HG03064 (cell line): ENCODE measurements around the gene TMEM220.
"Not testable (repeated sequence)": the region's sequence is repeated elsewhere in the genome, so short reads cannot be mapped to it uniquely, and the experiment has no call there.

Experiments used
- ATAC-seq: cut with Tn5 transposase; IDR thresholded peaks from one replicate; pipeline ENCODE4 v1.9.1; 2021; ENCODE audit warnings: low read depth; ENCODE audit not compliant: unreplicated experiment

TMEM220 gene

GRCh38 chr17:10731408-10731879 lies 1.6 kb upstream of the TMEM220 start:
- ATAC-seq, result no peak

- ATAC-seq, result not testable (repeated sequence)
Measured at GRCh38 chr17:10730247-10730646, 424 bp upstream of the TMEM220 start.

DNA sequence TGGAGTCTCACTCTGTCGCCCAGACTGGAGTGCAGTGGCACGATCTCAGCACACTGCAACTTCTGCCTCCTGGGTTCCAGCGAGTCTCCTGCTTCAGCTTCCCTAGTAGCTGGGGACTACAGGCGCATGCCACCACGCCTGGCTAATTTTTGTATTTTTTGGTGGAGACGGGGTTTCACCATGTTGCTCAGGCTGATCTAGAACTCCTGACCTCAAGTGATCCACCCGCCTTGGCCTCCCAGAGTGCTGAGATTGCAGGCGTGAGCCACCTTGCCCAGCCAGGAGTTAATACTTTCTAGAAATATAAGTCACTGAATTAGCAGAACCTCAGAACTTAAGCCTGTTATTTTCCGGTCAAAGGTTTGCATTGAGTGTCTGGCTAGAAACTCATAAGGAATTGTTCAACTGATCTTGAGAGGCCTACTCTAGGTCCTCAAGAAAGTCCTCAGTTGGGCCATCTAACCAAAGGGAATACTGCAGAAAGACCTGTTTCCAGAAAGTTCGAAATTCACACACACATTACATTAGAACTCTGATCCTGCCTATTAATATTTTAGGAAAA lies 1.4 kb downstream of the TMEM220 start:
- no peak for ATAC-seq

DNA sequence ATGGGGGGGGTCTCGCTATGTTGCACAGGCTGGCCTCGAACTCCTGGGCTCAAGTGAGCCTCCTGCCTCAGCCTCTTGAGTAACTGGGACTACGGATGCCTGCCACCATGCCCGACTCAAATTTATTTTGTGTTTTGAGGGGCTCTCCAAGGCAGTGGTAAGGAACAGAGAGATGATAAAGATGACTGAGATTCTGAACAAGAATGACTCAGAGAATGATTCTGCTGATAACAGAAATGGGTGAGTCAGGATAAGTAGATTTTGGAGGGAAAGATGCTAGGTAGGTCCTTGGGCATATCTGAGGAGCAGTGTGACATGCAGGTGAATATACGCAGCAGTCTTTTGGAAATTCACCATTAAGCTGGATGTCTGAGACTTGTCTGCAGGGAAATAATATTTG lies 2.6 kb downstream of the TMEM220 start:
- ATAC-seq, result no peak

GRCh38 chr17:10726196-10726595 lies 3.6 kb downstream of the TMEM220 start:
- no peak for ATAC-seq

DNA sequence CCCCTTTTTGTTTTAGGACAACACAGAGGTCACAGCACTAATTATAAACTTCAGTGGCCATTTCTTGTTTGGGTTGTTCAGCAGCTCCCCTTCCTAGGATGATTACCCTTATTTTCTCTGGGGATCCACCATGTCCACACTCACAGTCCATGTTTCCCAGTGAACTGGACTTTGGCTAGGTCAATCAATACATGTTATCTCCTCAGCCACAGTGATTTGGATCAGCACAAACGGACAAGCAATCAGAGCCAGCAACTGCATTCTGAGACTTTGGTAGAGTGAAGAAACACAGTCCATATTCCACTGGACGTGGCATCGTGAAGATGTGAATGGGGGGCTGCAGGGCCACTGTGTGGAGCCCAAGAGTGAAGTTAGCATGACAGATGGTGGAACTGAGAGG lies 4.6 kb downstream of the TMEM220 start:
- no peak for ATAC-seq

DNA sequence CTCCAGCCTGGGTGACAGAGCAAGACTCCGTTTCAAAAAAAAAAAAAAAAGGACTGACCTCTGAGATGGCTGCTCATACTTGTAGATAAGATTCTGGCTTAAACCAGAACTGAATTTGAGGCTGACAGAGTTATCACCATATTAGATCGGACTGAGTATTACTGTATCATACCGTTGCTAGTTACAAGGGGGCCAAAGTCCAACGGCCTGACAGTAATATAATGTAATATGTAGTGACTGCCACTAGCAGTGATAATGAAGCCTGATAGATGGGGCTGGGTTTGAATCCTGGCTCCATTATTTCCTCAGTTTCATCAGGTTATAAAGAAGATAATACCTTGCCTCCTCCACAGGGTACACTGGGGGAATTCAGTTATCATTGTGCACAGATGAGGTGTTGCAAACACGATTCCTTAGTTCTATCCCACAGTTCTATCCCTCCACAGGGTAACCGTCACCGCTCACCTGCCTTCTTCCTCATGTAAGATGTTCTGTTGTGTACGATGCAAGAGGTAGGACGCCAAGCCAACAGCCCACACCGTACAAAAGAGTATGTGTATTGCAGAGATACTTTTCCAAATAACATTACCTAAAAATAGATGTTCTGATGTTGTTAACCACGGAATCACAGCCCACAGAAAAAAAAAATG lies 5.2 kb downstream of the TMEM220 start:
- ATAC-seq, result no peak

- no peak for ATAC-seq
Measured at GRCh38 chr17:10718547-10718946, 11.3 kb downstream of the TMEM220 start.

DNA sequence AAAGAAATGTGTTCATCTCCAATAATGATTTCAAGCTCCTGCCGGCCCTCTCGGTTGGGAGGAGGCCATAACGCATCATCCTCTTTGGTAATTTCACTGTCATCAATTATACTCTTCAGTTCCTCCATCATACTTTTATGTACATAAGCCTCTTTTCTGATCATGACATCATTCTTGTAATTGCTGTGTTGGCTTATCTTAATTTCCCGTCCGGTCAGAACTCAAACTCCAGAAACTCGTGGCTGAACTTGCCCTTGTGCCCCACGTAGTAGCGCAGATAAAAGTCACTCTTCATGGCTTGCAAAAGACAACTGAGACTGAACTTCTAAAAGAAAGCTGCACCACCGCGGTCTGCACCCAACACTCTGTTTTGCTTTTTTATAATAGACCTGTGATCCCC lies 13.6 kb downstream of the TMEM220 start:
- no peak for ATAC-seq

GRCh38 chr17:10713318-10713717 lies 16.5 kb downstream of the TMEM220 start:
- no peak for ATAC-seq

DNA sequence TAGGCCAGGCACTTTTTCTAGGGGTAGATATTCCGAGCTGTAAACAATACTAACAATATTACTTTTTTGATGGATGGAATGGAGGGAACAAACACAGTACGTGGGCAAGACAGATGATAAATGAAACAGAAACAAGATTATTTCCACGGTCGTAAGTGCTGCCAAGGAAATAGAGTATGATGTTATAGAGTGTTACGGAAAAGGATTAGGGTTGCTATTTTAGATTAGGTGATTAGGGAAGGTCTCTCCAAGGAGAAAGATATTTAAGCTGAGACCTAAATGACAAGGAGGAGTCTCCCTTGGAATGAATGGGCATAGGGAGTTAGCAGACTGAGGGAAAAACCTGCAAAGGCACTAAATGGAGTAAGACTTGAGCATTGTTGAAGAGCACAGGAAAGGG lies 24.1 kb downstream of the TMEM220 start:
- no peak for ATAC-seq

- ATAC-seq, result no peak
Measured at GRCh38 chr17:10702574-10702973, 27.2 kb downstream of the TMEM220 start.

GRCh38 chr17:10699856-10700255 lies 30.0 kb downstream of the TMEM220 start:
- no peak for ATAC-seq

DNA sequence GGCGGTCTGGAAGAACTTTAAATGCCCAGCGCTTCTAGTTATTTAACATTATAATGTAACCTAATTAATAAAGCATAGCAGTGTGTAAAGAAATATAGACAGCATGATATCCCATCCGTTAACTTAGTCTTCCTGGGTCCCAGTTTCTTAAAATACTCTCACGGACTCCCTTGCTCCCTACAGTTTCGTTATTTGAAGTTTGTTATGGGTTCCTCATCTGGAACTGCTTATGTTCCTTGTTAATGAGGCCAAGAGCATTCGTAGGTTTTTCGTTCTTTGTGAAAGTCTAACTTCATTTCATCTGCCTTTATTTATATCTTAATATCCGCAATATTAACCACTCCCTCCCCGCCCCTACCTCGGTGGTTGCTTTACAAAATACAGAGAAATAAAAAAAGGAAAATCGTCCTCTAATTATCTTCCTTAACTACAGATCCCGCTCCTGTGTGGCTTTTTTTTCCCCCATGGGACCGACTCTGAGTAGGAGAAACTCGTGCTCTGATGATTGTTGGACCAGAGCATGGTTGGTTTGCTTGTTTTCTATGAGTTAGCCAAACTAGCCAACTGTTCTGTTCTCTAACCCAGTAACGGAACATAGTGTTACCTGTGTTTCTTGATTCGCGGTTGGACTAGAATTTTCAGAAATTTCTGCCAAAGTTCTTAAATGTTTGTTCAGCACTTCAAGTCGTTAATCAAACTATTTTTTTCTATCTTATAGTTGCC lies 31.6 kb downstream of the TMEM220 start:
- no peak for ATAC-seq

- ATAC-seq, result peak; percentile 95
Measured at GRCh38 chr17:10697092-10698081, 32.4 kb downstream of the TMEM220 start, which contains the start of the genes ADPRM and SCO1. Gene ADPRM (plus strand): TSS chr17:10697594. CDS start chr17:10704927, 7,333 bp downstream. Gene SCO1 (minus strand): TSS chr17:10697533. CDS start chr17:10697507, 26 bp downstream.

- ATAC-seq, result not testable (repeated sequence)
Measured at GRCh38 chr17:10695875-10696407, 33.9 kb downstream of the TMEM220 start.

- ATAC-seq, result no peak
Measured at GRCh38 chr17:10687499-10687898, 42.3 kb downstream of the TMEM220 start.

DNA sequence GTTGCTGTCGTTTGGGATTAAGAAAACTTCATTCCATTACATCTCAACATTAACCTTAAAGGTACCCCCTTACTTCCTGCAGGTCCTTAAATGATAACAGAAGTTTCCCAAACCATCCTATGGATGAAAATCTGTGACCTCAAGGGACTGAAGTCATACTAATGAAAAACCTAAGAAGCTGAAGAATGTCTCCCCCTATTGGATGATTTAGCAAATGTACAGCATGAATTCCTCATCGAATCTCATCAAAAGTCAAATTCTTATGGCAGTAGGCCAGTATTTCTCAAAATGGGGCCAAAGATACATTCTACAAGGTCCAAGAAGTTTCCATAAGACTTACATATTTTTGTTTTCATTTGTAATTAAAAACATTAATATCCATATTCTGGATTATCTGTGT lies 46.0 kb downstream of the TMEM220 start:
- no peak for ATAC-seq

GRCh38 chr17:10681866-10682446 lies 47.9 kb downstream of the TMEM220 start:
- no peak for ATAC-seq

DNA sequence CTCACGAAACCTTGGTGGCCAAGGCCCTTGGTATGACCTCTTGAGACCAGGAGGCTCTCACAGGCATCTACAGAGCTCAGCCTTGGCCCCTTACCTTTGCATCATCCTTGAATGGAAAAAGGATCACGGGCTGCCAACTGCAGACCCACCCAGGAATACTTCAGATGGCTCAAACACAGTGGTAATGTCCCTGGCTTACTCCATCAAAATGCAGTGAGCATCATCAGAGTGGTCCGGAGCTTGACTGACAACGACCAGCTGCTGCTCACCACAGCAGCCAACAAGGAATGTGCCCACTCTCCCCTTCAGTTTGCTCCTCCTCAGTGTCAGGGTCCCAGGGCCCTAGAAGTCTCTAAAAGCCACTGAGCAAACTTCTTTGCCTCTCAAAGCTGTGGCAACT lies 55.1 kb downstream of the TMEM220 start:
- ATAC-seq, result no peak
